DOHH2 (cell line): ENCODE data around the gene STK32B.

ENCODE experiments used
- H3F3A ChIP-seq: fragments of 200-600 bp; sonication (generic), shearing (Covaris generic); 2 replicates; pipeline ENCODE4 v1.6.0; 2016; ENCODE audit warnings: antibody characterized with exemption, mild to moderate bottlenecking; ENCODE audit not compliant: control insufficient read depth, insufficient read depth
- H3K27ac ChIP-seq: fragments of 200-600 bp; sonication (generic); 2 replicates; pipeline ENCODE4 v1.5.1; 2014; ENCODE audit warnings: low read depth, mild to moderate bottlenecking, low read length, moderate library complexity
- H3K27me3 ChIP-seq: fragments of 200-600 bp; sonication (generic); 2 replicates; pipeline ENCODE4 v1.6.1; 2014; ENCODE audit warnings: mild to moderate bottlenecking, low read length, mixed read lengths; ENCODE audit not compliant: control insufficient read depth
- H3K36me3 ChIP-seq: fragments of 200-600 bp; sonication (generic); 2 replicates; pipeline ENCODE4 v1.6.1; 2014; ENCODE audit warnings: mild to moderate bottlenecking, low read length, moderate library complexity, mixed read lengths; ENCODE audit not compliant: control insufficient read depth
- H3K4me1 ChIP-seq: fragments of 200-600 bp; sonication (generic); 2 replicates; pipeline ENCODE4 v1.6.1; 2014; ENCODE audit warnings: mild to moderate bottlenecking, low read length, mixed read lengths; ENCODE audit not compliant: control insufficient read depth
- H3K4me2 ChIP-seq: fragments of 200-600 bp; sonication (generic); 2 replicates; pipeline ENCODE4 v1.6.0; 2014; ENCODE audit warnings: mild to moderate bottlenecking, low read length, moderate library complexity
- H3K4me3 ChIP-seq: fragments of 200-600 bp; sonication (generic); 2 replicates; pipeline ENCODE4 v1.5.1; 2014; ENCODE audit warnings: mild to moderate bottlenecking, low read length, mixed read lengths
- H3K79me2 ChIP-seq: fragments of 200-600 bp; sonication (generic); 2 replicates; pipeline ENCODE4 v1.6.1; 2014; ENCODE audit warnings: mild to moderate bottlenecking, low read length, mixed read lengths; ENCODE audit not compliant: control insufficient read depth
- H3K9me2 ChIP-seq: fragments of 200-600 bp; sonication (generic); replicated peaks from 2 replicates; pipeline ENCODE4 v1.6.1; 2014; ENCODE audit warnings: mild to moderate bottlenecking, low read length, mixed read lengths; ENCODE audit not compliant: control insufficient read depth
- H3K9me3 ChIP-seq: fragments of 200-600 bp; sonication (generic); 2 replicates; pipeline ENCODE4 v1.6.1; 2014; ENCODE audit warnings: antibody characterized with exemption, low read length, mixed read lengths; ENCODE audit not compliant: control insufficient read depth, insufficient read depth
- H4K20me1 ChIP-seq: fragments of 200-600 bp; sonication (generic); 2 replicates; pipeline ENCODE4 v1.6.0; 2014; ENCODE audit warnings: low read depth, mild to moderate bottlenecking, antibody characterized with exemption, low read length, moderate library complexity; ENCODE audit not compliant: control insufficient read depth, insufficient read depth
- EZH2phosphoT487 ChIP-seq: fragments of 200-600 bp; sonication (generic); IDR thresholded peaks from 2 replicates; pipeline ENCODE4 v1.6.1; 2017; ENCODE audit warnings: borderline replicate concordance, mild to moderate bottlenecking, antibody characterized with exemption, low read length, moderate library complexity, mixed read lengths
- TF ChIP-seq, protein P1 (sequence below): fragments of 200-600 bp; sonication (generic); IDR thresholded peaks from one replicate; pipeline ENCODE4 v1.5.1; 2014; ENCODE audit warnings: antibody characterized with exemption, mild to moderate bottlenecking, low read depth, low read length; ENCODE audit not compliant: poor library complexity, severe bottlenecking

The STK32B gene

DNA sequence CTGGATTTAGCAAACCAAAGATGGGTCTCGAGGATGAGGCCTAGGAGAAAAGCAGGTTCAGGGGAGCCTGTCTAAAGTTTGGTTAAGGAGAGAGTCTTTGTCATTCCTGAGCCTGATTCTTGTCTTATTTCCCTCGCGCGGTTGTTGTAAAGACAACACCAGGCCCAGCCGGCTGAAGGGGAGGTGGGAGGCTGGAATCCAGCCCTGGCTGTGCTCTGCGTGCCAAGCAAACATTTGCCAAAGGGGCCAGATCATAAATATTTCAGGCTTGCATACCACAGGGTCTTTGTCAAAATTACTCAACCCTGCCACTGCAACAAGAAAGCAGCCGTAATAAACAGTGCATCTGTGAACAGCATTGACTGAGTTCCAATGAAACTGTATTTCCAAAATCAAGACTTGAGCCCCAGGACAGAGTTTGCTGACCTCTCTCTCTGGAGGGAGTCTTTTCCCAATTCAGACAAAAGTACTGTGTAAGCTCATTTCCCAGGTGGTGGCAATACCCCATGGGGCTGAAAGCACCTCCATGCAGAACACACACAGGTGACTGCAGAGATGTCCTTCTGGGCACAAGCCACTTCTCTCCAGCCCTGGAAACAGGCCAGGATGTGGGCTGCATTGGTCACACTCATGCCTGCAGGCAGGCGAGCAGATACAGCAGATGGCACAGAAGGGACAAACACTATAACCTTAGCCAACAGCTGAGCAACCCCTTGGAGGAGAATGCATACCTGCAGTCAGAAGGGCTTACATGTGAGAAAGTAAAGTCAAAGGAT, 320.3 kb downstream of the STK32B start:
- no peaks in the 10 kb centered on the region for H3K27me3 ChIP-seq
- no peak overlapping the region for H3K4me3 ChIP-seq
- H3K9me2 ChIP-seq: no peaks in the 10 kb centered on the region
- H3K9me3 ChIP-seq: no peaks in the 10 kb centered on the region
- H3K36me3 ChIP-seq: no peaks in the 10 kb centered on the region
- H3F3A ChIP-seq: no peaks in the 10 kb centered on the region
- TF ChIP-seq, protein P1, sequence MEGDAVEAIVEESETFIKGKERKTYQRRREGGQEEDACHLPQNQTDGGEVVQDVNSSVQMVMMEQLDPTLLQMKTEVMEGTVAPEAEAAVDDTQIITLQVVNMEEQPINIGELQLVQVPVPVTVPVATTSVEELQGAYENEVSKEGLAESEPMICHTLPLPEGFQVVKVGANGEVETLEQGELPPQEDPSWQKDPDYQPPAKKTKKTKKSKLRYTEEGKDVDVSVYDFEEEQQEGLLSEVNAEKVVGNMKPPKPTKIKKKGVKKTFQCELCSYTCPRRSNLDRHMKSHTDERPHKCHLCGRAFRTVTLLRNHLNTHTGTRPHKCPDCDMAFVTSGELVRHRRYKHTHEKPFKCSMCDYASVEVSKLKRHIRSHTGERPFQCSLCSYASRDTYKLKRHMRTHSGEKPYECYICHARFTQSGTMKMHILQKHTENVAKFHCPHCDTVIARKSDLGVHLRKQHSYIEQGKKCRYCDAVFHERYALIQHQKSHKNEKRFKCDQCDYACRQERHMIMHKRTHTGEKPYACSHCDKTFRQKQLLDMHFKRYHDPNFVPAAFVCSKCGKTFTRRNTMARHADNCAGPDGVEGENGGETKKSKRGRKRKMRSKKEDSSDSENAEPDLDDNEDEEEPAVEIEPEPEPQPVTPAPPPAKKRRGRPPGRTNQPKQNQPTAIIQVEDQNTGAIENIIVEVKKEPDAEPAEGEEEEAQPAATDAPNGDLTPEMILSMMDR: no peak
- no peak for TF ChIP-seq EZH2phosphoT487
- H3K79me2 ChIP-seq: no peaks in the 10 kb centered on the region
- no peaks in the 10 kb centered on the region for H4K20me1 ChIP-seq
- no peaks in the 10 kb centered on the region for H3K4me1 ChIP-seq
- no peak overlapping the region for H3K4me2 ChIP-seq
- no peak overlapping the region for H3K27ac ChIP-seq

DNA sequence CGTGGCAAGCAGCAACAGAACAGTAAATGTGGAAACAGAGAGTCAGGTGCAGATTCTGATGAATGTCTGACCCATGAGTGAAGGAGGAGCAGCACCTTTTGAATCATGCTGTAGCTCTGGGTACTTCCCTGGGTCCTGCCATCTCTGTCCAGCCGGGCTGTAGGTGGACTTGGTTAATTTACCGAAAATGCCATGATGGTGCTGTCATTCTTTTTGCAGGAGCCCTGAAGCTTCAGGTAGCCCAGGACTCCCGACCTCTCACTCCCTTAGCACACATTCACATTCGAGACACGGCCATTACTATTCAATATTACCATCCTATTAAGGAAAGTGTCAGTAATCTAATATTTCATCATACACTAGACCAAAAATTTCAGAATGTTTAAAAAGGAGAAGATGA, 320.9 kb downstream of the STK32B start:
- TF ChIP-seq, protein P1: no peak
- no peak for TF ChIP-seq EZH2phosphoT487
- Histone ChIP-seq H3K27ac (no peak overlapping the region), H4K20me1 (no peaks in the 10 kb centered on the region), H3K9me2 (no peaks in the 10 kb centered on the region), H3F3A (no peaks in the 10 kb centered on the region), H3K9me3 (no peaks in the 10 kb centered on the region), H3K4me2 (no peak overlapping the region), H3K79me2 (no peaks in the 10 kb centered on the region), H3K4me3 (no peak overlapping the region), H3K36me3 (no peaks in the 10 kb centered on the region), H3K27me3 (no peaks in the 10 kb centered on the region), H3K4me1 (no peaks in the 10 kb centered on the region)

DNA sequence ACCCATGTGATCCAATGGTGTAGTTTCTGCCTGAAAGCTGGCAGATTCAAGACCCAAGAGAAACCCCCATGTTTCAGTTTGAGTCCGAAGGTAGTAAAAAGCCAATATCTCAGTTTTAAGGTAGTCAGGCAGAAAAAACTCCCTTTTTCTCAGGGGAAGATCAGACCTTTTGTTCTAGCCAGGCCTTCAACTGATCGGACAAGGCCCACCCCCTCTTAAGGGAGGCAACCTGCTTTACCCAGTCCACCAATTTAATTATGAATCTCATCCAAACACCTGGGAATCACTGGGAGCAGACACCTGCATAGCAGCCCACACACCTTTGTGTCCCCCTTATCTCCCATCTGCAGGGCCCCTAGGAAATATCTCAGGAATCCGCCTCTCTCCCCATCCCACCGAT, 322.0 kb downstream of the STK32B start:
- no peak overlapping the region for H3K27ac ChIP-seq
- no peaks in the 10 kb centered on the region for H3K9me3 ChIP-seq
- H4K20me1 ChIP-seq: no peaks in the 10 kb centered on the region
- H3K4me1 ChIP-seq: no peaks in the 10 kb centered on the region
- no peaks in the 10 kb centered on the region for H3K79me2 ChIP-seq
- H3K4me2 ChIP-seq: no peak overlapping the region
- no peaks in the 10 kb centered on the region for H3K9me2 ChIP-seq
- TF ChIP-seq, protein P1: no peak
- no peak for TF ChIP-seq EZH2phosphoT487
- no peaks in the 10 kb centered on the region for H3K27me3 ChIP-seq
- H3K36me3 ChIP-seq: no peaks in the 10 kb centered on the region
- H3F3A ChIP-seq: no peaks in the 10 kb centered on the region
- no peak overlapping the region for H3K4me3 ChIP-seq
